ENCODE data around the gene MSH3.
"Not testable (repeated sequence)": the region's sequence is repeated elsewhere in the genome, so short reads cannot be mapped to it uniquely, and the experiment has no call there.

Gene MSH3

GRCh38 chr5:80841026-80841797 is 186.8 kb downstream of the MSH3 start:
- DNase-seq (ENCODE audit: low read depth in 1 of 2, low spot score in 1 of 2), result not testable (repeated sequence)

- DNase-seq (ENCODE audit: low read depth in 1 of 2, low spot score in 1 of 2), result not testable (repeated sequence)
Measured at GRCh38 chr5:80846422-80846821, 192.0 kb downstream of the MSH3 start.

- DNase-seq (ENCODE audit: low read depth in 1 of 2, low spot score in 1 of 2), result not testable (repeated sequence)
Measured at GRCh38 chr5:80850168-80850567, 195.7 kb downstream of the MSH3 start.

GRCh38 chr5:80852331-80853245 is 198.1 kb downstream of the MSH3 start:
- no peak for DNase-seq (ENCODE audit: low read depth in 1 of 2, low spot score in 1 of 2)

- no peak for DNase-seq (ENCODE audit: low read depth in 1 of 2, low spot score in 1 of 2)
Measured at GRCh38 chr5:80853413-80853812, 199.0 kb downstream of the MSH3 start.

GRCh38 chr5:80854583-80854982 is 200.1 kb downstream of the MSH3 start:
- no peak for DNase-seq (ENCODE audit: low read depth in 1 of 2, low spot score in 1 of 2)

GRCh38 chr5:80860924-80861613 is 206.6 kb downstream of the MSH3 start:
- DNase-seq (ENCODE audit: low read depth in 1 of 2, low spot score in 1 of 2), result no peak

GRCh38 chr5:80863708-80864107 is 209.3 kb downstream of the MSH3 start:
- no peak for DNase-seq (ENCODE audit: low read depth in 1 of 2, low spot score in 1 of 2)

- DNase-seq (ENCODE audit: low read depth in 1 of 2, low spot score in 1 of 2), result no peak
Measured at GRCh38 chr5:80864109-80864508, 209.7 kb downstream of the MSH3 start.

GRCh38 chr5:80864706-80865435 is 210.4 kb downstream of the MSH3 start:
- DNase-seq (ENCODE audit: low read depth in 1 of 2, low spot score in 1 of 2), result no peak

- DNase-seq (ENCODE audit: low read depth in 1 of 2, low spot score in 1 of 2), result no peak
Measured at GRCh38 chr5:80865551-80865950, 211.1 kb downstream of the MSH3 start.

- DNase-seq (ENCODE audit: low read depth in 1 of 2, low spot score in 1 of 2), result no peak
Measured at GRCh38 chr5:80866371-80866770, 211.9 kb downstream of the MSH3 start.

GRCh38 chr5:80867233-80867632 is 212.8 kb downstream of the MSH3 start:
- no peak for DNase-seq (ENCODE audit: low read depth in 1 of 2, low spot score in 1 of 2)

GRCh38 chr5:80870442-80870841 is 216.0 kb downstream of the MSH3 start:
- DNase-seq (ENCODE audit: low read depth in 1 of 2, low spot score in 1 of 2), result no peak

GRCh38 chr5:80871541-80871961 is 217.1 kb downstream of the MSH3 start:
- DNase-seq (ENCODE audit: low read depth in 1 of 2, low spot score in 1 of 2), result no peak

- no peak for DNase-seq (ENCODE audit: low read depth in 1 of 2, low spot score in 1 of 2)
Measured at GRCh38 chr5:80874162-80874561, 219.7 kb downstream of the MSH3 start.

- DNase-seq (ENCODE audit: low read depth in 1 of 2, low spot score in 1 of 2), result no peak
Measured at GRCh38 chr5:80877592-80877991, 223.1 kb downstream of the MSH3 start.

- DNase-seq (ENCODE audit: low read depth in 1 of 2, low spot score in 1 of 2), result no peak
Measured at GRCh38 chr5:80881726-80882125, 227.3 kb downstream of the MSH3 start.

- DNase-seq (ENCODE audit: low read depth in 1 of 2, low spot score in 1 of 2), result not testable (repeated sequence)
Measured at GRCh38 chr5:80883390-80883789, 228.9 kb downstream of the MSH3 start.

GRCh38 chr5:80884086-80884813 is 229.8 kb downstream of the MSH3 start:
- no peak for DNase-seq (ENCODE audit: low read depth in 1 of 2, low spot score in 1 of 2)
